ENCODE results near the gene PVALB.

The PVALB gene

DNA sequence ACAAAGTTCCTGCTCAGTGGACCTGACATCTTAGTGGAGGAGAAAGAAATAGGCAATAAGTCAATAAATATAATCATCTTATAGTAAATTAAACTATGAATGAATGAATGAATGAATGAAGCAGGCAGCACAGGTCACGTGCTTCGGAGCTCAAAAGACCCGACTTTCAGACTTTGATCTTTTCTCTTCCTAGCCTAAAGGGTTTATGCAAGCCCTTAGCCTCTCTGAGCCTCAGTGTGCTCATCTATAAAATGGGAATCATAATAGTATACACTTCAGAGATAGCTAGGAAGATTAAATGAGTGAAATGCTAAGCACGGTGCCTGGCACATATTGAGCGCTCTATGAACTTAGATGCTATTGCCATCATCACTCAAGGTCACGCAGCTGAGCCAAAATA, 7.5 kb downstream of the PVALB start:
- no peak for DNase-seq

DNA sequence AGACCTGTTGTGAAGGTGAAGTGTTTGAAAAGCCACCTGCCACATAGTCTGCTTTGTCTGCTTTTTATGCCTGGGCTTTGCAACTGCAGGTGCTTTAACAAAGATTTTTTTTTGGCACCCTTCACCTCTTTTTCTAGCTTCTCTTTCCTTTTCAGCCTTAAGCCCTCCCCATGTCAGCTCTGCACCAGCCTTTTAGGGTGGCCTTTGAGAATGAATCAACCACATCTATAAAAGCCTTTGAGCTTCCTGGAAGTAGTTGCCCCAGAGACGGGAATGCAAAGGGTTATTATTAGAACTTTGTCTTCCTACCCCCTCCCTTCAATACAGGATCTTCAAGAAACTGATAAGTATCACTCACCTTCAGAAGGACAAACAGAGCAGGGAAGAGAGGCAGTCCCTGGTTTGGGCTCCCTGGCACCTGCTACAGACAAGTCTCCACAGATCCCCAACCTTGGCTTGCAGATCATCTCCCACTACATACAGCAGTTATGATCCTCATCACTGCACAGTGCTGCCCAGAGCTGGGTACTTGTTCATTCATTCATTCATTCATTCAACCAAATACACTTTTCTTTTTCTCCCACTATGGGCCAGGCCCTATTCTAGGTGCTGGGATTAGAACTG, 8.0 kb downstream of the PVALB start:
- DNase-seq, result peak; percentile 92

GRCh38 chr22:36807627-36808026, 9.2 kb downstream of the PVALB start:
- no peak for DNase-seq

GRCh38 chr22:36806835-36807234, 10.0 kb downstream of the PVALB start:
- peak; percentile 41 for DNase-seq

DNA sequence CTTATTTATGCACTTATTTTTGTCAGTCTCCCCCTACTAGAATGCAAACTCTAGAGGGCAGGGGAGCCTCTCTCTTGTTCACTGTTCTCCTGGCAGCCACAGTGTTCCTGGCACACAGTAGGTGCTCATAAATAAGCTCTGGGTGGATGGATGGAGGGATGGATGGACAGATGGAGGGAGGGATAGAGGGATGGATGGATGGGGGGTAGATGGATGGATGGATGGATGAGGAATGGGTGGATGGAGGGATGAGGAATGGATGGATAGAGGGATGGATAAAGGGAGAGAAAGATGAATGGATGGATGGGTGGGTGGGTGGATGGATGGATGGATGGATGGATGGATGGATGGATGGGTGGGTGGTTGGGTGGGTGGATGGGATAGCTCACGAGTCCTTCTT, 13.5 kb downstream of the PVALB start:
- no peak for DNase-seq

DNA sequence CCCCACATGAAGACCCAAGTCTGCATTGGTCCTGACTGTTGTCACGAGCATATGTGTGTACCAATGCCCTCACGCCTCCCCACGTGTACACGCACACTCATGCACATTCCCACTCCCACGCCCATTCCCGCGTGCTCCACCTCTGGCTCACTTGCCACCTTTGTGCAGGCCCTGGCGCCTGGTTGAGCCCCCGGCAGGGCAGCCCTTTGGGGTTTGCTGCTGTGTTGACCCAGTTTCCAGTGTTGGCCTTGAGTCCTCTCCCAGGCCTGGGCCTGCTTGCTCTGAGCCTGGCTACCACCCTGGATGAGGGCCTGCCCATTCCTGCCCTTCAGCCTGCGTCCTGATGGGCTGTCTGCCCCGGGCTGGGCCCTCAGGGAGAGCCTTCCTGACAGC, 18.2 kb downstream of the PVALB start:
- no peak for DNase-seq

- no peak for DNase-seq
Measured at GRCh38 chr22:36797911-36798673, 18.7 kb downstream of the PVALB start.

- DNase-seq, result no peak
Measured at GRCh38 chr22:36797374-36797773, 19.5 kb downstream of the PVALB start.

DNA sequence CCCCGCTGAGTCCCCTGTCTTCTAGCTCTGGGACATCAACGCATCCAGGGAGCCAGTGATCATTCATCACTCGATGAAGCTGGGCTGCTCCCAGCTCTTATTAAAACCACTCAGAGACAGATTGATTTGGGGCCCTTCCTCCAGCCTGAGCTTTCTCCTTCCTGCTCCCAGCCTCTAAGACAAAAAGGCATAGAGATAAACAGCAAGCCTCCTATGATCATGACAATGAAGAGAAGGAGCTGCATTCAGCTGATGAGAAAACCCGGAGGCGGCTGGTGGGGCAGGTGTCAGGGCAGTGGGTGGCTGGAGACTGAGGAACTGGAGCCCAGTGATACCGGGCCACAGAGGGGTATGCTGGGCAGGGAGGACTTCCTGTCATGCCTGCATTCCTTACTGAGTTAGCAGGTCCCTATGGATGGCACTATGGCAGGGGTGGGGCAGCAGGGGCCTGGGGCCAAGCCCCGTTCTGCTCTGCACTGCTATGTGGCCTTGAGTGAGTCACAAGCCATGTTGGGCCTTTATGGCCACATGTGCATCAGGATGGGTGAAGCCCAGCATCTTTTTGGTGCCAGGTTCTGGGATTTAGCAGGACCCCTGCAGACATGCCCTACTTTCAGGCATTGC, 20.2 kb downstream of the PVALB start:
- DNase-seq, result no peak

DNA sequence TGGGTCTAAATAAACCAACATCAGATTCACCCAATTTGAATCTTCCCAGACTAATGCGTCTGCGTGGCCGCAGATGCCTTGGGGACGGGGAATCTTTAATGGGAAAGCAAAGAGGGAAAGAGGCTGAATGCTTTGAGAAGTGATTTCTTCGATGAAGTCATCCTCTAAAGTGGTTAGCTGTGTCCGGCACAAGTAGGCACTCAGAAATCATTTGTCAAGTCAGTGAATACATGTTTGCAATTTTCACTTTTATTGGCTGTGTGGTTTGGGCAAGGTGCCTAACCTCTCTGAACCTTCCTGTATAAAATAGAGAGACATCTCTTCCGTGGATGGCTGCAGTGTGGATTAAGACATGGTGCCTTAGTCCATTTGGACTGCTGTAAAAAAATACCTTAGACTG, 21.2 kb downstream of the PVALB start:
- no peak for DNase-seq

- DNase-seq, result no peak
Measured at GRCh38 chr22:36790648-36791047, 26.2 kb downstream of the PVALB start.

DNA sequence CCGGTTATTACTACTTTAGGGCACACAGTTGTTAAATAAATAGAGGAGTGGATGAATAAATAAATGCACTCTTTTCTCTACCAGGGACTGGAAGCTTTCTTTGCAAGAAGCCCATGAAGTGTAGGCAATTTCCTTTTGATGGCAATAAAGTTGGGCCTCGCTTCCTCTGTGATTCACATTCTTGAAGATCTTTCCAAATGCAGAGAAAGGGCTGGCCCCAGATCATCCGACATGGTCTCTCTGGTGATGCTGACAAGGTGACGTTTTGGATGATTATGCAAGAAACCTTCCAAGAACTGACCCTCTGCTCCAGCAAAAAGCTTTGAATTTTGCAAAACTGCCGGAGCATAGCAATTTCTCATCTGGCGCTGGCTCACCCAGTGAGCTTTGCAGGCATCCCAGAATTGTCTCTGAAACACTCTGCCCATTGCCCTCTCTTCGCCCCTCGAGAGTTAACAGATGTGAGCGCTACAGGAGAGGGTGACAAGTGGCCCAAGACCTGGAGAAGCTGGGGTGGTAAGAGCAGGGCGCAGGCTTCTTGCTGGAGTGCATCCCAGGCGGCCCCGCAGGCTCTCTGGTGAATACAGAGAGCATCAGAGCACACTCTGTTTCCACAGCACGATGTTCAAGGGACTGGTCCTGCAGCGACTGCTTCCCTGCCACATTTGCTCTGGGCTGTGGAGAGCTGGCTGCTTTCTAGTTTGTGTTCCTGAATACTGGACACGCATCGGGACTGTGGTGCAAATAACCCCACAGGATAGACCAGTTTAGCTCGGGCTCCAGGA, 29.4 kb downstream of the PVALB start:
- no peak for DNase-seq

- no peak for DNase-seq
Measured at GRCh38 chr22:36783743-36784142, 33.1 kb downstream of the PVALB start.

DNA sequence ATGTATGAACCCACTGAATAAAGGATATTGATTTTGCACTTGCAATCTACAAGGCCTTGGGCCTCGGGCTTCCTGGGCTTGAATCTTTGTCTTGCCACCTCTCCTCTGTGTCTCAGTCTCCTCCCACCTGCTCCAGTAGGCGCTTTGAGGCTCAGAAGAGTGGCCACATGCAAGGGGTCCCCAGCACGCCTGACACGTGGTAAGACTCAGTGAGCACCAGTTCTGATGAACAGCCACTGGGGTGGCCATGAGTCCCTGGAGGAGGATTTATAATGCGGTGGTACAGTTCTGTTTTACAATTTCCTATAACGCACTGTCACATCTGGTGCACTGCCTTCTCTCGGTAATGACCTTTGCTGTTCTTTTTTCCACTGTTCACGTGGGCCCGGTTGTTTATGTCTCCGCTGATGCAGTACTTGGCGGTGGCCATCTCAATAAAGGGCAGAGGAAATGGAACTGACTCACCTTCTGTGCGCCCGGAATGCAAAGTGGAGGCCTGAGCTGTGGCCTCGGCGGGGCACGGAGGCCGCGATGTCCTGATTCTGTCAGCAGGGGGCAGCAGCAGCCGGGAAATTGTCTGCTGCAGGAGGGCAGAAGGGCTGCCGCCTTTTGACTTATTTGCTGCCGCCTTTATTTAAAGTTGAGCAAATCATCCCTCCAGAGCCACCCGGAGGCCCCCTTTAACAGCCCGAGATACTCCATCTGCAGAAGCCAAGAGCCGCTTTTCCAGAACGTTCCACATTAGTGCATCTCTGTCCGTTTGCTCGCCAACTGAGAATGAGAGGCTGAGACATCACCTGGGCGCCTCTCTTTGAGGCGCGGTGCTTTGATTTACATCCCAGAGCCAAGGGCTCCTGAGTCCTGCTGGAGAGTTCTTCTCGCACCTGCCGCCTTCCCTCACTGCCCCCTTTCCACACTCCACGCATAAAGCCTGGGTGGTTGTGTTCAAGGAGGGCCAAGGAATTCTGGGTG, 34.9 kb downstream of the PVALB start:
- DNase-seq, result peak; percentile 56

DNA sequence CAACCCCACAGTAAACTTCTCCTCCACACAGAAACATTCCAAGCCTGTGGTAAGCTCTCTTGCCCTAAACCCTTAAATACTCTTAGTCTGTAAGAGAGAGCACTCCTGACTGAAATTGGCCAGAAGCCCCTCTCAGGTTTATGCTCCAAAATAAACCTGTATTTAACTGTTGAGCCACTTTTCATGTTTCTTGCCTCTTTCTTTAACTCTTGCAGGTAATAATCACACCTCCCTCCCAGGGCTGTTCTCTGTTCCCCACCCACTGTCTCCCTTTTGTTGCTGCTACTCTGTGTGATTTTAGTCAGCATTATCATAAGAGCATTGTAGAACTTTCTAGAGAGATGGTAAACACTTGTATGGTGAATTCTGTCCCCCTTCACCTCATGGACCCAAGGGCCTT, 38.8 kb downstream of the PVALB start:
- no peak for DNase-seq

- DNase-seq, result no peak
Measured at GRCh38 chr22:36776722-36777121, 40.1 kb downstream of the PVALB start.

DNA sequence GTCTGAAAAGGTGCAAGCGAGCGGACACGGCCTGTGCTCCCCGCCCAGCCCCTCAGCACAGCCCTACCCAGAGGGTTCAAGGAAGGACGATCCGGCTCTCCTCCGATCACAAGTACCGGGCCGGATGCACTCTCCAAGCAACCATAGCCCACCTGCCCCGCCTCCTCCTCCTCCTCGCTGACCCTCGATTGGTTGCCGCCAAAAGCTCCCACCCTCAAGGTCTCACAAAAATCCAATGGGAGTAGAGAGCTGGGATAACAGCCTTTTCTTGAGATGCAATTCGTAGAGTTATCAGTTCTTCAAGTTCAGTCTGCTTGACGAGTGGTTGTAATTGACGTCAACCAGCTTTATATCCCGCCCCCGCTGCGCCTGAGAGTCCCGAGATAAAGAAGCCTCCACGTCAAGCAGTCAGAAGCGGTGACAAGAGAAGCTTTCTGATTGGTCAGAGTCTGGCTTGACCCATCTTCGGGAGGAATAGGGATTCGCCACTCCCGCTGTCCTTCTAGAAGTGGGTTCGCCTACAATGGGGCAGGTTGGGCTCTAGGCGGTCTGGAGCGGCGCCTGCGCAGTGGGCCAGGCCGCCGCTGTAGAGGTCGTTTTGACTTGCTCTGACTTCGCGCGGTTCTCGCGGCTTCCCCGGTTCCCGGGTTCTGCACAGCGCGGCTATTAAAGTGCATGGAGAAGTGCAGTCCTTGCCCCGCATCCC, 40.7 kb downstream of the PVALB start, which contains the start of gene IFT27:
TSS of gene IFT27 (minus strand) at position 156 of the 706 bp plus-strand sequence. CDS start 412 bp downstream, outside the sequence.
- peak; percentile 99 for DNase-seq

DNA sequence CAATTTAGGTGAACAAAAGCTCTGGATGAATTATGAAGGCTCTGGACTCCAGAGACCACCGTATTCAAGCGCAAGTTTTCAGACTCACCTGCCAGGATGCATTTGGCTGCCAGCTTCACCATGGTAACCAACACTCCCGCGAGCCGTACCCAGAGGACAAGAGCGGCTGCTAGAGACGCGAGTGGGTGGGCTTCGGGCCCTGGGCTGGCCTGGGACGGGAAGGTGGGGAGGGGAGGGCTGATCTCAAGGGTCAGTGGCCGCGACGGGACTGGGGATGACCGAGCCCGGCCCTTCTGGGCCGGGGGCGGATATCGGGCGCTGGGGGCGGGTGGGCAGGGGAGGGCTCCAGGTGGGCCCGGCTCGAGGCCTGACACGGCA, 41.3 kb downstream of the PVALB start:
- DNase-seq, result peak; percentile 10

DNA sequence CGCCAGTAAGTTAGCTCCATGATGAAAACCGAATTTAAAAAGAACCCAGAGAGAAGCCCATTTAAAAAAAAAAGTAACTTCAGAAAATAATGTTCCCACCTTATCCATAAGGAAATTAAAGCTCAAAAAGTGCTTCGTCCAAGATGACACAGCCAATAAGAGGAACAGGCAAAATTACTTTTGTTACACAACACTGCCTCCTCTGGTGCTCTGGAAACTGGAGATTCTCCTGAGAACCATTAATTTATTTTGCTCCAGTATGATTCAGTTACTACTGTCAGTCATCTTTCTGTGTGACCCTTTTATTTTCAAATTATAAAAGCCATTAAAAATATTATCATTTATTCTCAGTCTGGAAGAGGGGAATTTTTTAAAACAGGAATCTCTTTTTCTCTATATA, 42.9 kb downstream of the PVALB start:
- DNase-seq, result no peak

DNA sequence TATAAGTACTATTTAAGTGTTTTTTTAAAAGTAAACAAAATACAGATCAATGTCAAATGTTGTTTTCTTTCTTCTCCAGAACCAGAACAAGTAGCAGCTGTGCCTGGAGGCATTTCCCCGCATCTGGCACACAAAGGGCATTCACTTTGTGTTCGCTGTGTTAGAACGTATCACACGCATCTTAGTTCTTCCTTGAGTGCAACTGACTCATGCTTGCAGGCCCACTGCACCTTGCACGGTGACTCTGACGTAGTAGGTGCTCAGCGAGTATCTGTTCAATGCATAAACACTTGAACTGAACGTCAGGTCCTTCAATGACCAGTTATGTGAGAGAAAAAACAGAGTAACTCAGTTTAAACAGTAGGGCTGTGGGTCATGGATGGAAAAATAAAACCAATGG, 44.4 kb downstream of the PVALB start:
- DNase-seq, result no peak

DNA sequence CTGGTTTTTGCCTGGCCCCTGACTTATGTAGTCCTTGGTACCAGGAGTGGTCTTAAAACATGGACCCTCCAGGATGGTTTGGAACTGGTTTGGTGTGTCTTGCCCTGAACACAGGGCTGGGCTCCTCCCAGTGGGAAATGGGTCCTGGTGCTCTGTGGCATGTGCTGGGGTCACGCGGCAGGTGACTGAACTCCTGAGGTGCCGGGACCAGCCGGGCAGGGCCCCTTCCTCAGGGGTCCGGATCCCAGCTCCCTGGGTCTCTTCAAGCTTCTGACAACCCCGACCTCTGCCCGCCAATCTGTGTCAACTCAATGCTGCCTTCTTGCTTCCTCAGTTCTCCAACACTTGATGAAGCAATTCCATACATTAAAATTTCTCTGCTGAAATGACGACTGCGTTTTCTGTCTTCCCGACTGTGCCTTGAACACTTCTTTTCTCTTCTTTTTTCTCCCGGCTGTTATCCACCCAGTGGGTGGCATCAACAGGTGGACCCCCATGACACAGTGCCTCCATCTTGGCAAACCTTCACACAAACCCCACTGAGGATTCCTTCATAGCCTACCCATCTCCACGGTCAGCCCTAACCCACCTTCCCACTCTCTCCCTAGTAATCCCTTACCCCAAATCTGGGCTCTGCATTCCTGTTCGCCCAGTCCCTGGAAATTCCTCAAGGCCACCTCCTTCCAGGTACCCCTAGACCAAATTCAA, 45.3 kb downstream of the PVALB start:
- DNase-seq, result no peak

Measured in NCI-H2171 (cell line).